ENCODE results near the gene RNF135.

DNA sequence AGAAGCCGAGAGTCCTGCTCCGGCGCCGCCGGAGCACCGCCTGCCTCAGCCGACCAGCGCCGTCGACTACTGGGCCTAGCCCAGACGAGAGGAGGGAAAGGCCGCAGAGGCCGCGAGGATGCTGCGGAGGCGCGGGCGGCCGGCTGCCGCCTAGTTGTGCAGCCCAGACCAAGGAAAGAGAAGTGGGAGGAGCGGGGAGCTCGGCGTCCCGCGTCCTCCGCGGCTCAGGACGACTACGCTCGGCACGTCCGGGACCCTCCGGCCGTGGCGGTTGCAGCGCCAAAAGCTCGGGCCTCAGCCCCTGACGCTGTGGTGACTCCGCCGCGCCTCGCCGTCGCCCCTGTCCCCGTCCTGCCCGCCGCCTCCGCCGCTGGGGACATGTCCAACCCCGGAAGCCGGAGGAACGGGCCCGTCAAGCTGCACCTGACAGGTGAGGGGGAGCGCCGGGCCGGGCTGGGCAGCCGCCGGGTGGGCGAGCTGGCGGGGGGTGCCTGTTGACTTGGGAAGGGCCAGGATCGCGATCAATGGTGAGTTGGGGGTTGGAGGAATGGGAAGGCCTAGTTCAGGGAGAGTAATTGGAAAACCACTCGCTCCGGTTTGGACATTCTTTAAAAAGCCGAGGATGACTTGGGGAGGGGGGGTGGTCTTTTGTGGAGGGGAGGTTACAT, 37.7 kb downstream of the RNF135 start:
- TF ChIP-seq, protein P1, sequence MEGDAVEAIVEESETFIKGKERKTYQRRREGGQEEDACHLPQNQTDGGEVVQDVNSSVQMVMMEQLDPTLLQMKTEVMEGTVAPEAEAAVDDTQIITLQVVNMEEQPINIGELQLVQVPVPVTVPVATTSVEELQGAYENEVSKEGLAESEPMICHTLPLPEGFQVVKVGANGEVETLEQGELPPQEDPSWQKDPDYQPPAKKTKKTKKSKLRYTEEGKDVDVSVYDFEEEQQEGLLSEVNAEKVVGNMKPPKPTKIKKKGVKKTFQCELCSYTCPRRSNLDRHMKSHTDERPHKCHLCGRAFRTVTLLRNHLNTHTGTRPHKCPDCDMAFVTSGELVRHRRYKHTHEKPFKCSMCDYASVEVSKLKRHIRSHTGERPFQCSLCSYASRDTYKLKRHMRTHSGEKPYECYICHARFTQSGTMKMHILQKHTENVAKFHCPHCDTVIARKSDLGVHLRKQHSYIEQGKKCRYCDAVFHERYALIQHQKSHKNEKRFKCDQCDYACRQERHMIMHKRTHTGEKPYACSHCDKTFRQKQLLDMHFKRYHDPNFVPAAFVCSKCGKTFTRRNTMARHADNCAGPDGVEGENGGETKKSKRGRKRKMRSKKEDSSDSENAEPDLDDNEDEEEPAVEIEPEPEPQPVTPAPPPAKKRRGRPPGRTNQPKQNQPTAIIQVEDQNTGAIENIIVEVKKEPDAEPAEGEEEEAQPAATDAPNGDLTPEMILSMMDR (IDR thresholded peaks at IDR 0.05; ENCODE audit: insufficient read depth, low read depth, low read length): no peak
- TF ChIP-seq EZH2 (IDR thresholded peaks at IDR 0.05; ENCODE audit: insufficient read depth, low read length): no peak
